ENCODE results near the gene GATAD2A. TPM values are rescaled to one million over a fixed set of nuclear protein-coding genes. Genes with fewer than 3 reads are reported as not detected.

The GATAD2A gene
- total RNA-seq, 1 donor from 2014 or later: 304 TPM

GRCh38 chr19:19542507-19542906 is 137.0 kb downstream of the GATAD2A start:
- DNase-seq (ENCODE audit: low read depth): no peak
- no peak for TF ChIP-seq CTCF (IDR thresholded peaks at IDR 0.05; ENCODE audit: insufficient read depth, low read length, poor library complexity, severe bottlenecking)
- Histone ChIP-seq H3K4me3 (ENCODE audit: low read depth, low read length) (no peak overlapping the region), H3K36me3 (ENCODE audit: control insufficient read depth, insufficient read depth, low read length) (no peaks in the 10 kb centered on the region), H3K27me3 (ENCODE audit: control insufficient read depth, insufficient read depth, low read length) (peaks cover 47% of the 10 kb centered on the region)

GRCh38 chr19:19543101-19543500 is 137.6 kb downstream of the GATAD2A start:
- H3K4me3 ChIP-seq (ENCODE audit: low read depth, low read length): no peak overlapping the region
- DNase-seq (ENCODE audit: low read depth): no peak
- TF ChIP-seq CTCF (IDR thresholded peaks at IDR 0.05; ENCODE audit: insufficient read depth, low read length, poor library complexity, severe bottlenecking): no peak
- H3K27me3 ChIP-seq (ENCODE audit: control insufficient read depth, insufficient read depth, low read length): peaks cover 43% of the 10 kb centered on the region
- no peaks in the 10 kb centered on the region for H3K36me3 ChIP-seq (ENCODE audit: control insufficient read depth, insufficient read depth, low read length)

GRCh38 chr19:19543640-19544039 is 138.2 kb downstream of the GATAD2A start:
- H3K36me3 ChIP-seq (ENCODE audit: control insufficient read depth, insufficient read depth, low read length): no peaks in the 10 kb centered on the region
- DNase-seq (ENCODE audit: low read depth): no peak
- no peak for TF ChIP-seq CTCF (IDR thresholded peaks at IDR 0.05; ENCODE audit: insufficient read depth, low read length, poor library complexity, severe bottlenecking)
- H3K27me3 ChIP-seq (ENCODE audit: control insufficient read depth, insufficient read depth, low read length): peaks cover 37% of the 10 kb centered on the region
- H3K4me3 ChIP-seq (ENCODE audit: low read depth, low read length): no peak overlapping the region

DNA sequence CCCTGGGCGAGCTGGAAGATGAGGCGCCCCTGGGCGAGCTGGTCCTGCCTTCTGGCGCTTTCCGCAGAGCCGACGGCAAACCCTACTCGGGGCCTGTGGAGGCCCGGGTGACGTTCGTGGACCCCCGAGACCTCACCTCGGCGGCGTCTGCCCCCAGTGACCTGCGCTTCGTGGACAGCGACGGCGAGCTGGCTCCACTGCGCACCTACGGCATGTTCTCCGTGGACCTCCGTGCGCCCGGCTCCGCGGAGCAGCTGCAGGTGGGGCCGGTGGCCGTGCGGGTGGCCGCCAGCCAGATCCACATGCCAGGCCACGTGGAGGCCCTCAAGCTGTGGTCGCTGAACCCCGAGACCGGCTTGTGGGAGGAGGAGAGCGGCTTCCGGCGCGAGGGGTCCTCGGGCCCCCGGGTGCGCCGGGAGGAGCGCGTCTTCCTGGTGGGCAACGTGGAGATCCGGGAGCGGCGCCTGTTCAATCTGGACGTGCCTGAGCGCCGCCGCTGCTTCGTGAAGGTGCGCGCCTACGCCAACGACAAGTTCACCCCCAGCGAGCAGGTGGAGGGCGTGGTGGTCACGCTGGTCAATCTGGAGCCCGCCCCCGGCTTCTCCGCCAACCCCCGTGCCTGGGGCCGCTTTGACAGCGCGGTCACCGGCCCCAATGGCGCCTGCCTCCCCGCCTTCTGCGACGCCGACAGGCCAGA is 138.9 kb downstream of the GATAD2A start:
- peaks cover 32% of the 10 kb centered on the region for H3K27me3 ChIP-seq (ENCODE audit: control insufficient read depth, insufficient read depth, low read length)
- no peak for TF ChIP-seq CTCF (IDR thresholded peaks at IDR 0.05; ENCODE audit: insufficient read depth, low read length, poor library complexity, severe bottlenecking)
- H3K36me3 ChIP-seq (ENCODE audit: control insufficient read depth, insufficient read depth, low read length): no peaks in the 10 kb centered on the region
- DNase-seq (ENCODE audit: low read depth): no peak
- H3K4me3 ChIP-seq (ENCODE audit: low read depth, low read length): no peak overlapping the region

GRCh38 chr19:19544954-19545591 is 139.6 kb downstream of the GATAD2A start:
- no peak for DNase-seq (ENCODE audit: low read depth)
- TF ChIP-seq CTCF (IDR thresholded peaks at IDR 0.05; ENCODE audit: insufficient read depth, low read length, poor library complexity, severe bottlenecking): no peak
- Histone ChIP-seq H3K27me3 (ENCODE audit: control insufficient read depth, insufficient read depth, low read length) (peaks cover 25% of the 10 kb centered on the region), H3K36me3 (ENCODE audit: control insufficient read depth, insufficient read depth, low read length) (no peaks in the 10 kb centered on the region), H3K4me3 (ENCODE audit: low read depth, low read length) (no peak overlapping the region)

All from kidney epithelial cell (primary cell).